Prostate gland (tissue), 2 donors: ENCODE measurements around the gene ZC3H7A.

Source experiments
- POLR2A ChIP-seq: fragments of 450-650 bp; IDR thresholded peaks from one replicate; pipeline ENCODE4 v1.6.1; 2016; ENCODE audit warnings: antibody characterized with exemption, mild to moderate bottlenecking
- POLR2AphosphoS5 ChIP-seq: sonication (generic); formaldehyde crosslinking; IDR thresholded peaks from one replicate; pipeline ENCODE4 v1.6.1; 2017; ENCODE audit warnings: antibody characterized with exemption
- TF ChIP-seq, protein P1 (sequence below), 4 experiments: fragments of 200-600 bp in 2 of 4; fragments of 450-650 bp in 2 of 4; sonication (generic) in 2 of 4; IDR thresholded peaks; 1 replicate in 3 of 4; 2 replicates in 1 of 4; pipeline ENCODE4 v1.5.1; 2016 to 2019; ENCODE audit warnings: antibody characterized with exemption in 4 of 4, mild to moderate bottlenecking in 2 of 4, moderate library complexity in 2 of 4

DNA sequence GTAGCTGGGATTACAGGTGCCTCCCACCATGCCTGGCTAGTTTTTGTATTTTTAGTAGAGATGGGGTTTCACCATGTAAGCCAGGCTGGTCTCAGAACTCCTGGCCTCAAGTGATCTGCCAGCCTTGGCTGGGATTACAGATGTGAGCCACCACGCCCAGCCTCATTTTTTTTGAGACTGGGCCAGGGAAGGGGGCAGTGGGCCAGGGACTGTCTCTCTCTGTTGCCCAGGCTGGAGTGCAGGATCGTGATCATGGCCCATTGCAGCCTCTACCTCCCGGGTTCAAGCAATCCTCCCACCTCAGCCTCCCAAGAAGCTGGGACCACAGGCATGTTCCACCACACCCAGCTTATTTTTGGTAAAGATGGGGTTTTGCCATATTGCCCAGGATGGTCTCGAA lies 38.3 kb upstream of the ZC3H7A start:
- TF ChIP-seq, protein P1, sequence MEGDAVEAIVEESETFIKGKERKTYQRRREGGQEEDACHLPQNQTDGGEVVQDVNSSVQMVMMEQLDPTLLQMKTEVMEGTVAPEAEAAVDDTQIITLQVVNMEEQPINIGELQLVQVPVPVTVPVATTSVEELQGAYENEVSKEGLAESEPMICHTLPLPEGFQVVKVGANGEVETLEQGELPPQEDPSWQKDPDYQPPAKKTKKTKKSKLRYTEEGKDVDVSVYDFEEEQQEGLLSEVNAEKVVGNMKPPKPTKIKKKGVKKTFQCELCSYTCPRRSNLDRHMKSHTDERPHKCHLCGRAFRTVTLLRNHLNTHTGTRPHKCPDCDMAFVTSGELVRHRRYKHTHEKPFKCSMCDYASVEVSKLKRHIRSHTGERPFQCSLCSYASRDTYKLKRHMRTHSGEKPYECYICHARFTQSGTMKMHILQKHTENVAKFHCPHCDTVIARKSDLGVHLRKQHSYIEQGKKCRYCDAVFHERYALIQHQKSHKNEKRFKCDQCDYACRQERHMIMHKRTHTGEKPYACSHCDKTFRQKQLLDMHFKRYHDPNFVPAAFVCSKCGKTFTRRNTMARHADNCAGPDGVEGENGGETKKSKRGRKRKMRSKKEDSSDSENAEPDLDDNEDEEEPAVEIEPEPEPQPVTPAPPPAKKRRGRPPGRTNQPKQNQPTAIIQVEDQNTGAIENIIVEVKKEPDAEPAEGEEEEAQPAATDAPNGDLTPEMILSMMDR (IDR thresholded peaks at IDR 0.05), result no peak
- TF ChIP-seq POLR2A (no peak), POLR2AphosphoS5 (no peak)
